Central memory CD4-positive, alpha-beta T cell (primary cell): Measurements from ENCODE around the gene PCCA.
"Not testable (repeated sequence)": the region's sequence is repeated elsewhere in the genome, so short reads cannot be mapped to it uniquely, and the experiment has no call there.

Experiments used
- DNase-seq: peaks from one replicate; pipeline ENCODE4 v3.0.0; 2022
- total RNA-seq, 3 experiments: gene quantifications; one replicate each; lab custom pipeline; 2026; lab: John Stamatoyannopoulos, UW

Gene PCCA
- 2.3 to 11.6 (median 7.1) reads per million in 3 experiments for total RNA-seq

GRCh38 chr13:100088644-100089464, at the start of gene PCCA:
TSS of gene PCCA (plus strand) at chr13:100089093. CDS start at chr13:100089121, 28 bp downstream.
- peak; percentile 47 for DNase-seq

- no peak for DNase-seq
Measured at GRCh38 chr13:100039740-100040139, 49.2 kb upstream of the PCCA start.

- DNase-seq = no peak
Measured at GRCh38 chr13:100040196-100040595, 48.7 kb upstream of the PCCA start.

- no peak for DNase-seq
Measured at GRCh38 chr13:100044936-100045335, 44.0 kb upstream of the PCCA start.

GRCh38 chr13:100045355-100045754, 43.5 kb upstream of the PCCA start:
- DNase-seq = no peak

- DNase-seq = no peak
Measured at GRCh38 chr13:100051070-100051469, 37.8 kb upstream of the PCCA start.

GRCh38 chr13:100059827-100060226, 29.1 kb upstream of the PCCA start:
- DNase-seq = no peak

GRCh38 chr13:100063333-100063732, 25.6 kb upstream of the PCCA start:
- no peak for DNase-seq

GRCh38 chr13:100063906-100064305, 25.0 kb upstream of the PCCA start:
- no peak for DNase-seq

- DNase-seq = no peak
Measured at GRCh38 chr13:100068133-100068931, 20.6 kb upstream of the PCCA start.

GRCh38 chr13:100069278-100069677, 19.6 kb upstream of the PCCA start:
- no peak for DNase-seq

- DNase-seq = no peak
Measured at GRCh38 chr13:100075700-100076587, 12.9 kb upstream of the PCCA start.

- DNase-seq = not testable (repeated sequence)
Measured at GRCh38 chr13:100079003-100079402, 9.9 kb upstream of the PCCA start.

GRCh38 chr13:100083401-100083800, 5.5 kb upstream of the PCCA start:
- not testable (repeated sequence) for DNase-seq

- DNase-seq = no peak
Measured at GRCh38 chr13:100088273-100088643, 635 bp upstream of the PCCA start.

GRCh38 chr13:100089465-100090032, 656 bp downstream of the PCCA start:
- peak; percentile 19 for DNase-seq

- DNase-seq = no peak
Measured at GRCh38 chr13:100090861-100091260, 2.0 kb downstream of the PCCA start.

- DNase-seq = no peak
Measured at GRCh38 chr13:100091391-100091790, 2.5 kb downstream of the PCCA start.

- not testable (repeated sequence) for DNase-seq
Measured at GRCh38 chr13:100092273-100092672, 3.4 kb downstream of the PCCA start.

- DNase-seq = no peak
Measured at GRCh38 chr13:100095498-100095897, 6.6 kb downstream of the PCCA start.

- no peak for DNase-seq
Measured at GRCh38 chr13:100096526-100096925, 7.6 kb downstream of the PCCA start.

- DNase-seq = no peak
Measured at GRCh38 chr13:100097821-100098220, 8.9 kb downstream of the PCCA start.
